IMR-90 (cell line): ENCODE measurements around the gene GPR180.

Source experiments
- CEBPB ChIP-seq: IDR thresholded peaks from 2 replicates; pipeline ENCODE4 v1.6.1; 2012; ENCODE audit warnings: low read depth, low read length, improper control_type of control experiment
- CTCF ChIP-seq: conservative IDR thresholded peaks from 2 replicates; pipeline ENCODE4 v1.5.1; 2012; ENCODE audit warnings: mild to moderate bottlenecking, low read depth, low read length, improper control_type of control experiment
- MAFK ChIP-seq: IDR thresholded peaks from 2 replicates; pipeline ENCODE4 v1.6.1; 2012; ENCODE audit warnings: low read depth, low read length, improper control_type of control experiment
- NFE2L2 ChIP-seq: fragments of 150-350 bp; IDR thresholded peaks from 2 replicates; pipeline ENCODE4 v1.6.1; 2016; ENCODE audit warnings: low read depth, mild to moderate bottlenecking, low read length
- POLR2A ChIP-seq: IDR thresholded peaks from 2 replicates; pipeline ENCODE4 v1.6.1; 2012; ENCODE audit warnings: mild to moderate bottlenecking, low read depth, low read length
- RAD21 ChIP-seq: IDR thresholded peaks from 2 replicates; pipeline ENCODE4 v1.6.1; 2012; ENCODE audit warnings: low read length, improper control_type of control experiment
- RCOR1 ChIP-seq: IDR thresholded peaks from 2 replicates; pipeline ENCODE4 v1.6.1; 2012; ENCODE audit warnings: mild to moderate bottlenecking, low read length, improper control_type of control experiment; ENCODE audit not compliant: insufficient replicate concordance
- RFX5 ChIP-seq: IDR thresholded peaks from 2 replicates; pipeline ENCODE4 v1.8.0; 2012; ENCODE audit warnings: low read depth, mild to moderate bottlenecking, low read length, moderate library complexity

GRCh38 chr13:94683409-94683808, 81.8 kb downstream of the GPR180 start:
- TF ChIP-seq RCOR1 = no peak
- no peak for TF ChIP-seq CTCF
- no peak for TF ChIP-seq POLR2A
- TF ChIP-seq MAFK = no peak
- TF ChIP-seq CEBPB = no peak
- TF ChIP-seq NFE2L2 = no peak
- no peak for TF ChIP-seq RAD21
- TF ChIP-seq RFX5 = no peak
